WTC11 (cell line): ENCODE measurements around the gene MEF2B. TPM values are rescaled to one million over a fixed set of nuclear protein-coding genes. Genes with fewer than 3 reads are reported as not detected.
"Not testable (repeated sequence)": the region's sequence is repeated elsewhere in the genome, so short reads cannot be mapped to it uniquely, and the experiment has no call there.

Experiments
- ATAC-seq: fragments of 200-7000 bp; cut with Tn5 transposase; 2 replicates; pipeline ENCODE4 v1.10.0; 2021; ENCODE audit warnings: mild to moderate bottlenecking, moderate library complexity
- CTCF ChIA-PET: fragments of 300-600 bp; sonication (Branson Sonifier 250); formaldehyde crosslinking; loops from one replicate; lab custom pipeline; 2021; ENCODE audit warnings: antibody characterized with exemption; lab: Charles Lee
- POLR2A ChIA-PET: fragments of 350-600 bp; sonication (Branson Sonifier 250); formaldehyde crosslinking; loops from one replicate; lab custom pipeline; 2021; ENCODE audit warnings: antibody characterized with exemption; lab: Charles Lee
- DNase-seq: peaks from one replicate; pipeline ENCODE4 v3.0.0; 2021; ENCODE audit warnings: low spot score
- H3K27ac Mint-ChIP-seq: 2 replicates; pipeline ENCODE4 v1.8.0; 2021; ENCODE audit warnings: mixed read lengths
- H3K27me3 Mint-ChIP-seq: 2 replicates; pipeline ENCODE4 v1.8.0; 2021; ENCODE audit warnings: low read depth, mild to moderate bottlenecking, moderate library complexity, mixed read lengths
- H3K36me3 Mint-ChIP-seq: 2 replicates; pipeline ENCODE4 v1.8.0; 2021; ENCODE audit warnings: mixed read lengths
- H3K4me1 Mint-ChIP-seq: 2 replicates; pipeline ENCODE4 v1.8.0; 2022; ENCODE audit warnings: mixed read lengths
- H3K4me3 Mint-ChIP-seq: 2 replicates; pipeline ENCODE4 v1.8.0; 2021; ENCODE audit warnings: mild to moderate bottlenecking, moderate library complexity, mixed read lengths
- H3K9me3 Mint-ChIP-seq: 2 replicates; pipeline ENCODE4 v1.8.0; 2021; ENCODE audit warnings: mixed read lengths
- ARID4B ChIP-seq: sonication (generic); formaldehyde crosslinking; IDR thresholded peaks from 2 replicates; pipeline ENCODE4 v1.8.0; 2023; ENCODE audit warnings: missing genetic modification reagents, mild to moderate bottlenecking, borderline replicate concordance
- ATF6 ChIP-seq: sonication (generic); formaldehyde crosslinking; IDR thresholded peaks from 2 replicates; pipeline ENCODE4 v1.8.1; 2023; ENCODE audit warnings: mild to moderate bottlenecking, missing genetic modification reagents
- E2F5 ChIP-seq: sonication (generic); formaldehyde crosslinking; IDR thresholded peaks from 2 replicates; pipeline ENCODE4 v1.8.1; 2022; ENCODE audit warnings: mild to moderate bottlenecking, moderate library complexity, missing genetic modification reagents
- FOXK1 ChIP-seq: sonication (generic); formaldehyde crosslinking; IDR thresholded peaks from 2 replicates; pipeline ENCODE4 v1.8.0; 2022; ENCODE audit warnings: mild to moderate bottlenecking, moderate library complexity, missing genetic modification reagents
- FOXP4 ChIP-seq: sonication (generic); formaldehyde crosslinking; IDR thresholded peaks from 2 replicates; pipeline ENCODE4 v1.8.0; 2022; ENCODE audit warnings: mild to moderate bottlenecking, missing genetic modification reagents
- GABPB1 ChIP-seq: sonication (generic); formaldehyde crosslinking; IDR thresholded peaks from 2 replicates; pipeline ENCODE4 v1.8.1; 2023; ENCODE audit warnings: mild to moderate bottlenecking, missing genetic modification reagents
- GRHL2 ChIP-seq: fragments of 250-450 bp; sonication (Bioruptor Pico); IDR thresholded peaks from 2 replicates; pipeline ENCODE4 v1.8.0; 2022; ENCODE audit warnings: mild to moderate bottlenecking, moderate library complexity; ENCODE audit not compliant: insufficient replicate concordance, severe bottlenecking
- JAZF1 ChIP-seq: fragments of 250-450 bp; sonication (Bioruptor Pico); IDR thresholded peaks from 2 replicates; pipeline ENCODE4 v1.9.0; 2021; ENCODE audit warnings: moderate library complexity, mild to moderate bottlenecking, inconsistent platforms
- KAT7 ChIP-seq: sonication (generic); formaldehyde crosslinking; IDR thresholded peaks from 2 replicates; pipeline ENCODE4 v1.8.1; 2023; ENCODE audit warnings: missing genetic modification reagents, mild to moderate bottlenecking, borderline replicate concordance
- NFE2L1 ChIP-seq: sonication (generic); formaldehyde crosslinking; IDR thresholded peaks from 2 replicates; pipeline ENCODE4 v1.8.1; 2023; ENCODE audit warnings: missing genetic modification reagents
- PREB ChIP-seq: sonication (generic); formaldehyde crosslinking; IDR thresholded peaks from 2 replicates; pipeline ENCODE4 v1.8.1; 2022; ENCODE audit warnings: mild to moderate bottlenecking, missing genetic modification reagents, moderate library complexity, borderline replicate concordance
- TP53 ChIP-seq: sonication (generic); formaldehyde crosslinking; IDR thresholded peaks from 2 replicates; pipeline ENCODE4 v1.8.1; 2023; ENCODE audit warnings: mild to moderate bottlenecking, missing genetic modification reagents
- USF1 ChIP-seq: sonication (generic); formaldehyde crosslinking; IDR thresholded peaks from 2 replicates; pipeline ENCODE4 v1.8.0; 2022; ENCODE audit warnings: mild to moderate bottlenecking, missing genetic modification reagents
- ZBTB21 ChIP-seq: sonication (generic); formaldehyde crosslinking; IDR thresholded peaks from 2 replicates; pipeline ENCODE4 v1.8.1; 2023; ENCODE audit warnings: mild to moderate bottlenecking, missing genetic modification reagents, borderline replicate concordance
- ZNF121 ChIP-seq: sonication (generic); formaldehyde crosslinking; IDR thresholded peaks from 2 replicates; pipeline ENCODE4 v1.8.0; 2023; ENCODE audit warnings: missing genetic modification reagents
- ZNF317 ChIP-seq: sonication (generic); formaldehyde crosslinking; IDR thresholded peaks from 2 replicates; pipeline ENCODE4 v1.8.1; 2023; ENCODE audit warnings: low read depth, mild to moderate bottlenecking, moderate library complexity, missing genetic modification reagents, borderline replicate concordance
- ZNF416 ChIP-seq: fragments of 250-450 bp; sonication (Bioruptor Pico); IDR thresholded peaks from 2 replicates; pipeline ENCODE4 v1.9.0; 2021; ENCODE audit warnings: mild to moderate bottlenecking, inconsistent platforms
- ZNF671 ChIP-seq: fragments of 250-450 bp; sonication (Bioruptor Pico); IDR thresholded peaks from 2 replicates; pipeline ENCODE4 v1.8.0; 2021; ENCODE audit warnings: mild to moderate bottlenecking
- total RNA-seq: library from RNA; stranded (reverse); gene quantifications from 3 replicates; pipeline ENCODE4 v1.2.3, GENCODE V29; 2021

MEF2B gene
- total RNA-seq, 1 experiment from 2014 or later: 1.7 TPM

- Mint-ChIP-seq H3K4me1 (peaks cover 29% of the 10 kb centered on the region), H3K27me3 (peaks cover 29% of the 10 kb centered on the region)
- peak; percentile 99 for TF ChIP-seq ZNF121 (CRISPR knock-in tag)
- H3K27ac Mint-ChIP-seq, POLR2A ChIA-PET, H3K9me3 Mint-ChIP-seq, H3K4me3 Mint-ChIP-seq, ATAC-seq, DNase-seq, H3K36me3 Mint-ChIP-seq: not testable (repeated sequence)
- CTCF ChIA-PET: interaction anchor here (1.1 to 1.2 kb wide), 2 partner anchors 9 to 111 kb away, joined by 3 to 4 read pairs; no protein-coding TSS in a partner anchor
These were observed 63.1 kb downstream of the MEF2B start for GRCh38 chr19:19106938-19107337.

- peak overlapping the region; percentile 83 for H3K4me3 Mint-ChIP-seq
- ChIA-PET CTCF (interaction anchor here (0.8 to 2.8 kb wide), 7 partner anchors 9 to 119 kb away, joined by 3 to 13 read pairs (median 3); no protein-coding TSS in a partner anchor), POLR2A (interaction anchor here (0.7 kb wide), 1 partner anchor 324 kb away, joined by 3 read pairs; no protein-coding TSS in a partner anchor)
- no peaks in the 10 kb centered on the region for H3K36me3 Mint-ChIP-seq
- ATAC-seq (peak; percentile 43), DNase-seq (peak; percentile 72)
- peak overlapping the region; percentile 93 for H3K27ac Mint-ChIP-seq
- peaks cover 25% of the 10 kb centered on the region for H3K4me1 Mint-ChIP-seq
- H3K9me3 Mint-ChIP-seq: no peaks in the 10 kb centered on the region
- TF ChIP-seq FOXP4 (CRISPR knock-in tag): peak; percentile 22; the same call in 1 of the 2 replicates
- no peak for TF ChIP-seq GABPB1
- TF ChIP-seq TP53 (CRISPR knock-in tag): no peak
- H3K27me3 Mint-ChIP-seq: peaks cover 21% of the 10 kb centered on the region
These were observed 64.0 kb downstream of the MEF2B start for GRCh38 chr19:19106056-19106551.

GRCh38 chr19:19105365-19106055 is 64.6 kb downstream of the MEF2B start:
- peaks cover 19% of the 10 kb centered on the region for H3K27me3 Mint-ChIP-seq
- DNase-seq (peak; percentile 89), ATAC-seq (peak; percentile 85)
- POLR2A ChIA-PET: interaction anchor here (0.7 kb wide), 1 partner anchor 325 kb away, joined by 3 read pairs; no protein-coding TSS in a partner anchor
- CTCF ChIA-PET: interaction anchor here (0.6 to 2.8 kb wide), 9 partner anchors 8 to 282 kb away, joined by 3 to 13 read pairs (median 3); partner anchors contain the start of genes BORCS8 and RFXANK
- H3K4me1 Mint-ChIP-seq: peaks cover 20% of the 10 kb centered on the region
- peak overlapping the region; percentile 83 for H3K4me3 Mint-ChIP-seq
- H3K27ac Mint-ChIP-seq: peak overlapping the region; percentile 95
- no peaks in the 10 kb centered on the region for H3K9me3 Mint-ChIP-seq
- no peaks in the 10 kb centered on the region for H3K36me3 Mint-ChIP-seq
- no peak for TF ChIP-seq ZNF671 (CRISPR knock-in tag)
- TF ChIP-seq NFE2L1 (CRISPR knock-in tag): no peak
- TF ChIP-seq GRHL2 (CRISPR knock-in tag): no peak
- no peak for TF ChIP-seq E2F5 (CRISPR knock-in tag)
- no peak for TF ChIP-seq PREB (CRISPR knock-in tag)
- no peak for TF ChIP-seq JAZF1 (CRISPR knock-in tag)
- TF ChIP-seq KAT7: no peak
- TF ChIP-seq ARID4B: 0 out of 2 replicates have a peak, but pooled peaks have one; percentile 35
- TF ChIP-seq ZNF416: no peak
- peak; percentile 23; the same call in 1 of the 2 replicates for TF ChIP-seq FOXK1
- no peak for TF ChIP-seq ZNF317
- TF ChIP-seq ZBTB21 (CRISPR knock-in tag): no peak
- no peak for TF ChIP-seq ATF6
- no peak for TF ChIP-seq ZNF121 (CRISPR knock-in tag)
- peak; percentile 30; the same call in 1 of the 2 replicates for TF ChIP-seq USF1
